Stimulated activated CD4-positive, alpha-beta T cell treated with anti-CD3 and anti-CD28 coated beads, Interleukin-15, amount 100 ng/mL, for 1 hour (primary cell): ENCODE data around the gene LRP1.

ENCODE experiments used
- DNase-seq, 2 donors: peaks; one replicate each; pipeline ENCODE4 v3.0.0-alpha.2; 2020; ENCODE audit warnings: low read depth in 1 of 2, low spot score in 1 of 2

The LRP1 gene

DNA sequence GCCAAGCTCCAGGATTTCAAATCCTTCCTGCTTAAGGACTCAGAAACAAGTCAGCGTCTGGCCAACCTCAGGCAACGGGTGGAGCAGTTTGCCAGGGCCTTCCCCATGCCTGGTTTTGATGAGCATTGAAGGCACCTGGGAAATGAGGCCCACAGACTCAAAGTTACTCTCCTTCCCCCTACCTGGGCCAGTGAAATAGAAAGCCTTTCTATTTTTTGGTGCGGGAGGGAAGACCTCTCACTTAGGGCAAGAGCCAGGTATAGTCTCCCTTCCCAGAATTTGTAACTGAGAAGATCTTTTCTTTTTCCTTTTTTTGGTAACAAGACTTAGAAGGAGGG lies 105.9 kb downstream of the LRP1 start:
- no peak for DNase-seq

DNA sequence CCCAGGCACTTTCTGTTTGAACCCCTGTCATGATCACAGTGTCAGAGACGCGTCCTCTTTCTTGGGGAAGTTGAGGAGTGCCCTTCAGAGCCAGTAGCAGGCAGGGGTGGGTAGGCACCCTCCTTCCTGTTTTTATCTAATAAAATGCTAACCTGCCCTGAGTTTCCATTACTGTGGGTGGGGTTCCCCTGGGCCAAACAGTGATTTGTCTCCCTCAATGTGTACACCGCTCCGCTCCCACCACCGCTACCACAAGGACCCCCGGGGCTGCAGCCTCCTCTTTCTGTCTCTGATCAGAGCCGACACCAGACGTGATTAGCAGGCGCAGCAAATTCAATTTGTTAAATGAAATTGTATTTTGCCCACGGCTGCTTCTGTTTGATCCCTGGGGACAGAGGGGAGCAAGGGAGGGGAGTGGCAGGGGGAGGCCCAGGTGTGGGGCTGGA lies 106.3 kb downstream of the LRP1 start:
- DNase-seq: no peak

GRCh38 chr12:57235017-57235727 lies 106.9 kb downstream of the LRP1 start:
- no peak for DNase-seq

DNA sequence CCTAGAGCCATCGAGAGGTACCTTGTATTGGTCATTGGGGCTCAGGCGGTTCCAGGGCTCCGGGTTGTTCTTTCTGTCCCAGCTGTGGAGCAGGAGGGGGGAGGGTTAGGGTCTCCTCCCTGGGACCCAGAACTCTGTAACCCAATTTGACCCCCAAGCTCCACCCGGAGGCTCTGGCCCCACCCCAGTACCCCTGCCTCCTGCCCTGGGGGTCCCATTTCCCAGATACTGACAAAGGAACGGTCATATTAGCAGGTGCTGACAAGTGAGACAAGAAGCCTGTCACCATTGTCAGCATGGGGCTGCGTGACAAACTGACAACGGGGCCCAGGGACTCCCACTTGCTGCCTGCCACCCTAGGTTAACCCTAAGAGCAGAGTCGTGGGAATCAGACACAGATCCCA lies 107.4 kb downstream of the LRP1 start:
- DNase-seq: no peak

GRCh38 chr12:57236201-57236924 lies 108.1 kb downstream of the LRP1 start:
- DNase-seq: no peak

GRCh38 chr12:57236925-57237595 lies 108.8 kb downstream of the LRP1 start:
- DNase-seq: no peak

DNA sequence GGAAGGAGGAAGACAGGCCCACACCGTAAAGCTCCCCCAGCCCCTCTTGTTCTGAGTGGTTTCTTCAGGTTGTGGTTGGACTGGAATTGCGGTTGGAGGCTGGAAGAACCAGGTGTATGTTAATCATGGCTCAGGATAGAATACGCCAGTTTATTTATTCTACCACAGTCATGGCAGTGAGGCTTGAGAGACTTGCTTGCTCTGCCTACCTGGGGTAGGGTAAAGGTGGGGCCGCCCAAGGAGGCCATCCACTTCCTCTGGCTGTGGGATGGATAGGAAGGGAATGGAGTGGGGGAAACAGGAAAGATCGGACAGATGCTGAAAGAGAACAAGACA lies 109.3 kb downstream of the LRP1 start:
- DNase-seq: no peak

DNA sequence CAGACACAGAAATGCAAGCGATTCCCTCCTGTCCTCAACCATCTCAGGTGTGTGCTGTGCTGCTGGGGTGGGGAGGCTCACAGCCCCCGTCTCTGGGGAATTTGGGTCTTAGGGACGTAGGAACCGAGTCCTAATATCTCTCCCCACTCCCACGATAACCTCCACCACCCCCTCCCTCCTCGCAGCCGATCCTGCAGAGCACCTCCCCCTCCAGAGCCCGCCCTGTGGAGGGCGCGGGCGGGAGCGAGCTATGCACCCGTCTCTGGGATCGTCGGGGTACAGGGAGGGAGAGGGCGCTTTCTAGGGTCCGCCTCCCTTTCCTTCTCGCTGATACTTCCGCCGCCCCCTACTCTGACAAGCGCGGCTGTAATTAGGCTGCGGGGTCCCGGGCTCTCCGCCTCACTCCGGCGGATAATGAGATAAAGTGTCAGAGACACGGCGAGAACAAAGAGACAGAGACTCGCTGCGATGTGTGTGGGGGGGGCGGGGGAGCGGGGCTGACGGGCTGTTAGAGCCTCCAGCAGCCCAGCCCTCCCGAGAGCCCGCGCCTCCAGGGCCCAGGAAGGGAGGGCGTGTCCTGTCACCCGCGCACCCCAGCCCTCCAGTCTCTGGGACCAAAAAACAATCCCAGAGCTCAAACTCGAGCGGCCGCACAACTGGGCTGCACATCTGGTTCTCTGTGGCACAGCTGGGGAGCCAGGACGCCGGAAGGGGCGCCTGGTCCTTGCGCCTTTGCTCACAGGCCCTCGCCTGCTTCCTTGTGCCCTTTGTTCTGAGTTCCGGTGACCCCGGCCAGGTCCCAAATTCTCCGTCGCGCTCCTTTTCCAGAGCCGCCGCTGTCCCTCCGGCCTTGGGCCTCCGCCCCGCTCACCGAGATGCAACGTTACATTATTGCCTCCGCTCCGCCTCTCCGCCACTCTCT lies 109.9 kb downstream of the LRP1 start:
- no peak for DNase-seq

GRCh38 chr12:57238854-57239554 lies 110.7 kb downstream of the LRP1 start:
- DNase-seq: peak; percentile 77 to 86

DNA sequence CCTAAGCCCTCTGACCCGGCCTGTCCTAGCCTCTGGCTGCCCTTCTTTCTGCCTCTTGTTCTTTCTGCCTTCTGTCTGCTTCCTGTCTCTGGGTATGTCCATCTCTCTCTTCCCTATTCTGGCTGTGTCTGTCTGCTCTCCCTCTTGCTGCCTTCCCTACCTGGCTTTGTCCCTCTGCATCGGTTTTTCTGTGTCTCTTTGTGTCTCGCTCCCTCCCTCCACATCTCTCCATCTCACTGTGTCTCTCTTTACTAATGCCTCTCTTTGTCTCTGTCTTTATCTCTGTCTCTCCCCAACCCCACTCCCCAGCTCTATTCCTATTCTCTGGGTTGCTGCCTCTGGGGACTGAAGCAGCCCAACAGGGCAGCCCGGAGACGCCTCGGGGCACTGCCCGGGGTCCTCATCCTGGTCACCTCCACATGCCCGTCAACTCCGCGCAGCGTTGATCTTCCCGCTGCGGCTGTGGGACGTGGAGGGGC lies 111.3 kb downstream of the LRP1 start:
- DNase-seq: no peak

DNA sequence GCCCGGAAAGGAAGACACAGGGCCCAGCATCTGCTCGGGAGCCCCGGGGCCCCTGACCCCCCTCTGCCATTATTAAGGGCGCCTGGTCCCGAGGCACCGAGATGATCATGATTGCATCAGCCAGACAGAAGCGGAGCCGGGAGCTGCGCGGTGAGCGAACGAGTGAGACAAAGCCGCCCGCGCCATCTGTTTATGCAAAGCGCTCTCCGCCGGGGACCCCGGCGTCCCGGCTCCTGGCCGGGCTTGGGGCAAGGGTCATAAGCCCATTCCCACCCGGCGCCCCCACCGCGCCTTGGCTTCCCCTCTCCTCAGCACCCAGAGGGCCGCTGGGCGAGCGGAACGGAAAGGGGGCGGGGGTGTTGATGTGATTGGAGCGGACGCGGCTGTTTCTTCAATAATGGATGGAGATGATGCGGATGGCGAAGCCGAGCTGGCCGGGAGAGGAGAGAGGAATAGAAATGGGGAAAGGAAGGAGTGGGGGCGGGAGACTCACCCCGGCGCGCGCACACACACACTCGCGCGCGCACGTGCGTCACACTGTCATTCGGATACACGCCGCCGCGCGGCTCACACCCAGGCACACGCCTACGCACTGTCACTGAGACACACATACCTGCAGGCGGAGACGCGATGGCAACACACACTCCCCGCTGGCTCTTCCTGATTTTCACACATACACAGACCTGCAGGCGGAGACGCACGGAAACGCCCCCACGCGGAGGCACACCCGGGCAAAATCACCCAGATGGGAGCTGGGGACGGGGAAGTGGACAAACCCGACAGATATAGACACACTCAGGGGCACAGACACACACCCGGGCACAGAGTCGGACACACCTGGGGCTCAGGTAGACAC lies 112.0 kb downstream of the LRP1 start:
- peak; percentile 38 to 64 for DNase-seq

DNA sequence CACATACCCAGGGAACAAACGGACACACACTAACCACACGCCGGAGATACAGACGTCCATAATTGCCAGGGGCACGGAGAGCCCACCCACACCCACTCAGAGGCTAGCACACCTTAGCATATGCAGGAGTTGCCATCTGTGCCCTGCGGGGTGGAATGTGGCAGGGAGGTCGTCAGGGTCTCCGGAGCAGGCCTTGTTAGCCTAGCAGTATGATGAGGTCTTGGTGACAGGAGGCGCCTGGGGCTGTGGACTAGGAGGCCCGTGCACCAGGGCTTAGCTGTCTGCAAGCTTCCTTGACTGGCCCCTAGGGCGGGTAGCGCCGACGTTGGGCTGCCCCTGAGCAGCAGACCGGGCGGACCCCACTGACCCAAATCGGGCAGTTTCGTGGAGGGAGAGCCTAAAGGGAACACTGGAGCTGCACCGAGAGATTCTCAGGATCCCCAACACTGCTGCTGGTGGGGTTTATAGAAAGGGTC lies 112.7 kb downstream of the LRP1 start:
- no peak for DNase-seq

- no peak for DNase-seq
Observed at GRCh38 chr12:57241402-57242310, 113.4 kb downstream of the LRP1 start.

DNA sequence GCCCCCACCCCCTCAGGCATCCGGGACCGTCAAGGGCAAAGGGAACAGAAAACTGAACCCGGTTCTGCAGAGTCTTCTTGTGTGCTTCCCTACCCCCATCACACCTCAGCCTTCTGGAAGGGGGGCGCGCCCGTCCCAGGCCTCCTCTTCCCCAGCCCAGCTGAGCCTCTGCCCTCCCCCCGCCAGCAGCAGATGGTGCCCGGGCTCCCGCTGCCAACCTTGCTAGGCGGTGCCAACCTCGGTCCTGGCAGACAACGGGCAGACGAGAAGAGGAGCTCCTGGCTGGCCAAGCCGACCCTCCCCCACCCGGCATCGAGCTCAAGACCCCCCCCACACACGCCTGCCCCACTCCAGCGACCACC lies 114.0 kb downstream of the LRP1 start:
- DNase-seq: no peak

GRCh38 chr12:57242691-57243454 lies 114.6 kb downstream of the LRP1 start:
- DNase-seq: peak in 1 of 2 donors; percentile 58

GRCh38 chr12:57243521-57244311 lies 115.4 kb downstream of the LRP1 start:
- DNase-seq: peak; percentile 60 to 77

DNA sequence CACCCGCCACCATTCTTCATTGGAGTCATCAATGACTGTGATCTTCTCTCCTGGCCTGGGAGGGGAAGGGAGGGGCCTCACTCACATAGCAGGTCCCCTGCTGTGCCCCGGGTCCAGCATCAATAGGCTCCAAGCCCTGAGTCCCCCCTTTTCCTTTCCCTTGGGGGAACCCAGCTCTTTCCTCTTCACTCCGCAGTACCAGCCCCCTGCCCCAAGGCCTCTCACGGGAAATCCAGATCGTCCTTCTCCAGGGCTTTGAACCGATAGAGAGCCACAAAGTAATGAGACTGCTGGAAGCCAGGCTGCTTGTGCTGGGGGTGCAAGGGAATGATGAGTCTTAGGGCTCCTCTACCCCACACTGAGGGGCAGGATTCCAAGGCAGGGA lies 116.0 kb downstream of the LRP1 start:
- no peak for DNase-seq
